ENCODE results near the gene NMU.
"Not testable (repeated sequence)": the region's sequence is repeated elsewhere in the genome, so short reads cannot be mapped to it uniquely, and the experiment has no call there.

Gene NMU

GRCh38 chr4:55553441-55554201 is 82.5 kb downstream of the NMU start:
- no peak for DNase-seq

- not testable (repeated sequence) for DNase-seq
Measured at GRCh38 chr4:55551964-55552363, 84.1 kb downstream of the NMU start.

- no peak for DNase-seq
Measured at GRCh38 chr4:55549888-55550287, 86.2 kb downstream of the NMU start.

- DNase-seq: no peak
Measured at GRCh38 chr4:55547918-55548317, 88.2 kb downstream of the NMU start.

- peak; percentile 41 for DNase-seq
Measured at GRCh38 chr4:55547466-55547770, 88.7 kb downstream of the NMU start.

- DNase-seq: peak; percentile 61
Measured at GRCh38 chr4:55546756-55547465, 89.2 kb downstream of the NMU start, which contains the start of gene CLOCK. CLOCK (minus strand) TSS chr4:55546909; CDS start chr4:55482785, 64,124 bp downstream.

GRCh38 chr4:55546506-55546755 is 89.7 kb downstream of the NMU start:
- DNase-seq: no peak

GRCh38 chr4:55545641-55546505 is 90.2 kb downstream of the NMU start:
- DNase-seq: peak; percentile 55
